GM21723 (cell line): Measurements from ENCODE around the gene PHF19.

Experiments used
- ATAC-seq: cut with Tn5 transposase; IDR thresholded peaks from one replicate; pipeline ENCODE4 v1.9.1; 2021; ENCODE audit warnings: mild to moderate bottlenecking, moderate library complexity; ENCODE audit not compliant: unreplicated experiment

Gene PHF19

DNA sequence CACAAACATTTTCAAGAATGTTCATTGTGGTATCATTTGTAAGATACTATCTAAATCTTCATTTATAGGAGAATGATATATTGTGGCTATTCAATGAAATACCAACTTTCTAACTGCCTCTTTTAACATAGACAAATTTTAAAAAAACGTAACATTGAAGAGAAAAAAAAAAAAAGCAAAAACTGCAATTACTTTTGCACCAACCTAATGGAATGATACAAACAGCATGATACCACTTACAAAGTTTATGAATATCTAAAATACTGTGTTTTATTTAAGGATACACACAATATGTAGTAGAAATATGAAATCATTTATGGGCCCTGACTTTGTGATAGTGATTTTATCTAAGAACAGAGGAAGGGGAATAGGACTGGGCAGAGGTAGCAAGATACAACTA lies 58.4 kb downstream of the PHF19 start:
- no peak for ATAC-seq

DNA sequence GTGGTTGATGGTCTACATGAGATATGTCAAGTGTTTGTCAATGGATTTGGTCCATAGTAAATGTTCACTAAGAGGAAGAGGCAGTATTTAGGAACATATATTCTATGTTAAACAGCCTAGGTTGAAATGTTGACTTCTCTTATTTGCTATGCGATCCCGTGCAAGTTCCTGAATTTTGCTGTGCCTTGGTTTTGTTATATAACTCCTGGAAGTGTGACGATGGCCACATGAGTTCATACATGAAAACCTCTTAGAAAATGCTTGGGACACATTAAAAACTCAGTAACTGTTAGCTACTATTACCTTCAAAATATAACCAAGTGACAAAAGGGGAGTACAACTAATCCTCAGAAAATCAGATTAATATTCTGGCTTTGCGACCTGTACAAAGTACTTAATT lies 61.9 kb downstream of the PHF19 start:
- ATAC-seq = no peak

GRCh38 chr9:120808931-120809330 lies 68.1 kb downstream of the PHF19 start:
- no peak for ATAC-seq

- no peak for ATAC-seq
Observed at GRCh38 chr9:120807607-120808379, 69.2 kb downstream of the PHF19 start.
